Stimulated activated CD4-positive, alpha-beta T cell treated with anti-CD3 and anti-CD28 coated beads, Interleukin-1b, Interleukin-23, amount 100 ng/mL, for 1 hour (primary cell): Measurements from ENCODE around the gene ATE1.

ENCODE experiments used
- DNase-seq, 2 donors: peaks; one replicate each; pipeline ENCODE4 v3.0.0-alpha.2; 2020; ENCODE audit warnings: low read depth in 2 of 2

The ATE1 gene

DNA sequence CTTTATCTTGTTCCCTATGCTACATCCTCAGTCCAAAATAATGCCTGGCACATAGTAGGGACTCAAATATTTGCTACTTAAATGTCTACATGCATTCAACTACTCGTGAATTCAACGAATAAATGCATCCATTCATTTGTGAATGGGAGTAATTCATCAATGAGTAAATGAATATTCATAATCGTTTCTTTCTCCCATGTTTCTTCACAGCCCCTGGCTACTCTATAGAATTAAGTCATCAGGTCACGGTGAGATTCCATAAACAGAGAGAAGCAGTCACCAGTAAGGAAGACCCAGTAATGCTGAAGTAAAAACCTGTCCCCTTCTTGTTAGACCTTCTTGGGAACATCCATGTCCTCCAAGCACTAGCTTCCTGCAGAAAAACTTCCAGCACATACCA is 48.4 kb downstream of the ATE1 start:
- DNase-seq, result no peak

DNA sequence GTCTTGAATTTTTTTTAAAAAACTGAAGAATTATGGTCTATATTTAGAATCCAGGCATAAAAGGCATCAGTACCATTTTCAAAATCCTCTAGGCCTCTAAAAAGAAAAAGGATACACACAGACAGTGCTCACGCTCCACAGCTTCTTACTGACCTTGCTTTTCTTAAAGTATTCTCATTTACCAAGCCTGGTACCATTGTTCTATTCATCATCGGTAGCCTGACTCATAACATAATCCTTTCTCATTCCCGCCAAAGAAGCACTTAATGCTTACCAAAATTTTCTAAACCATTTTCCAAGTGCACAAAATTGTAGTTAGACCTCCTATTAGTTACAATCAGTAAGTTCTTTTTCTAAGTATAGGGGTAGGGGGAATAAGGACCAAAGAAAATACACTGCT is 54.6 kb downstream of the ATE1 start:
- no peak for DNase-seq

DNA sequence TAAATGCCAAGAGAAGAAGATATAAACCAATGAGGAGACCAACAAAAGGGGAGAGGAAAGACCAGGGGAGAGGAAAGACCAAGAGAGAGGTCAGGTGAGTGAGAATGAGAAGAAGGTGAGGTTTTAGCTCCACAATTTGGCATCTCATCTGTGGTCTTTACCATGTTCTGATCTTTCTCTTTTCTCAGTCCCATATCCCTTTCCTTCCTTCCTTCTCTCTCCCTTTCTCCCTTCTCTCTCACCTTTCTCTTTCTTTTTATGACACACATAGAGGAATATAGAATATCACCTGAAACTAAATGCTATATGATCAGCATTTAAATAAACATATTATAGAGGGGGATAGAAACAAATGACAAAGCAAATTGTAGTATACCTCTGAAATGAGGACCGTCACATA is 57.4 kb downstream of the ATE1 start:
- no peak for DNase-seq

DNA sequence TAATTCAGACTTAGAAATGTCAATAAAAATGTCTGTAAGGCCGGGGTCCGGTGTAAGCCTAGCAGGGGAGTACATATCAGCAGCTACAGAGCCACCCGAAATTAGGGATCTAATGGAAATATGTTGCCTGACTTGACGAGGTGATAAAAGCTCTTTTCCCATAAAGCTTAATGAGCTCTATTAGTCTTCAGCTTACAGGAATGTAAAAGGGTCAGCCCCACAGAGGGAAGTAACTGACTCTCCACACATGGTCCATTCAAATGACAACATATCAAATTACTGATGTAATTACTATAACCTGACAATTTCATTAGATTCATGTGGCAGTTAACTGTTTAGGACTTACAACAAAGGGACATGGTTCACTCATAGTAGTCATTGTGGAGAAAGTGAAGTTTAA is 62.3 kb downstream of the ATE1 start:
- no peak for DNase-seq

DNA sequence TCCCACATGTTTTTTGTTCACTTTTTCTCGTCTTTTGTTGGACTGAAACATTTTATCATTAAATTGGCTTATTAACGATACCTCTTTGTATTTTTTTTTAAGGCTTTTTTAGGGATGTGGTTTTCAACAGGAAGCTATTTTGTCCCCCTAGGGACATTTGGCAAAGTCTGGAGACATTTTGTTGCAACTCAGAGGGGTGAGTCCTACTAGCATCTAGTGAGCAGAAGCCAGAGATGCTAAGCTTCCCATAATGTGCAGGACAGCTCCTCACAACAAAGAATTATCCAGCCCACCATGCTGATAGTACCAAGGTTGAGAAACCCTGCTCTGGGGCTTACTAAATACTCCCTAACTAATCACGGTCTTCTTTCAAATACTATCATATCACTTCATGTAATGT is 63.2 kb downstream of the ATE1 start:
- DNase-seq, result no peak

DNA sequence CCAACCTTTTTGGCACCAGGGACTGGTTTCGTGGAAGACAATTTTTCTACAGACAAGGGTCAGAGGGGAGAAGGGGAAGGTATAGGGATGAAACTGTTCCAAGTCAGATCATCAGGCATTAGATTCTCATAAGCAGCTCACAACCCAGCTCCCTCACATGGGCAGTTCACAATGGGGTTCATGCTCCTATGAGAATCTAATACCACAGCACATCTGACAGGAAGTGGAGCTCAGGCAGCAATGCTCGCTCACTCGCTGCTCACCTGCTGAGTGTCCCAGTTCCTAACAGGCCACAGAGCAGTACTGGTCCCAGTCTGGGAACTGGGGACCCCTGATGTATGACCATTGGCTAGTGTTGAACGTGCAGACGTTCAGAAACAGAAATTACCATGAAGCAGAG is 63.7 kb downstream of the ATE1 start:
- no peak for DNase-seq

DNA sequence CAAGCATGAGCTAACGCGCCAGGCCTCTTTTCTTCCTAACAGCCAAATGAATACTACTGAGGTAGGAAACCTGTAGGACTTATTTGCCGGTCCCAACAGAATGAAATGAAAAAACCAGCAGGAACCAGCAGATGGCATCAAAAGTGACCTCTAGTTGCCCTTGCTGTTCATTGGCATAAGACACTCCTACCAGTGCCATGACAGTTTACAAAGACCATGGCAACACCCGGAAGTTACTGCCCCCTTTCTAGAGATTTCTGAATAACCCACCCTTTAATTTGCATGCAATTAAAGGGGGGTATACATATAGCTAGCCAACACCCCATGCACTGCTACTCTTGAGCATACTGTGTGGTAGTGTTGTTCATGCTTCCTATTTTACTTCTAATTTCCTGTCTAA is 65.2 kb downstream of the ATE1 start:
- DNase-seq, result no peak

DNA sequence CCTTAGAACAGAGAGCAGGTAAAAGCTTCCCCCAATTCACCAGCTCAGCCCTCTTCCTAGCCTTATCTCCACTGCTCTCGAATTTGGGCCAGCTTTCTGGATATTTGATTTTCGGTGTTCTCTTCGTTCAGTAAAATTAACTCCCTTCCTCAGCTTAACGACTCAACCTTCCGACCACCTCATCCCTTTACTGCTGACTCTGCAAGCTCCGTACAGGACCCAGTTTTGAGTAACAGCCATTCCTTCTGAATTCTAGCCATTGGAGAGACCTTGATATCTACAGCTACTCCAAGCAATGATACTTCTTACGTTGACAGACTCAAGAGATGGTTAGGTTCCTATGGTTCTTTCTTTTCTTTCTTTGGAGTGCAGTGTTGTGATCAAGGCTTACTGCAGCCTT is 65.8 kb downstream of the ATE1 start:
- DNase-seq, result no peak

DNA sequence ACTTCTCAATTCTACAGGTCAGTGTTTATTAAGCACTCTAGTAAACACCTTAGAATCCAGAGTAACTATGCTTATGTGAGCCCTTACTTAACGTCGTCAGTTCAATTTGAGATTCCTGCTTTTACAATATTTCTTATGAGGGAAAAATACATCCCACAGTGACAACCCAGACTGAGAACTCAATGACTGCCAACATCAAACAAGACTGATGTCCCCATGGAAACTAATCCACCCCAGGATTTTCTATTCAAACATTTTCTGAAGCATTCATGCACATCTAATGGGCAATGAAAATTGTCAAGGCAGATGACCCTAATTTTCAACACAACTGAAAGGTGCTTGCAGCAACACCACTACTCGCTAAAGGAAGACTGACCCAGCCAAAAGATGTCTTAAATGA is 67.0 kb downstream of the ATE1 start:
- DNase-seq, result no peak

DNA sequence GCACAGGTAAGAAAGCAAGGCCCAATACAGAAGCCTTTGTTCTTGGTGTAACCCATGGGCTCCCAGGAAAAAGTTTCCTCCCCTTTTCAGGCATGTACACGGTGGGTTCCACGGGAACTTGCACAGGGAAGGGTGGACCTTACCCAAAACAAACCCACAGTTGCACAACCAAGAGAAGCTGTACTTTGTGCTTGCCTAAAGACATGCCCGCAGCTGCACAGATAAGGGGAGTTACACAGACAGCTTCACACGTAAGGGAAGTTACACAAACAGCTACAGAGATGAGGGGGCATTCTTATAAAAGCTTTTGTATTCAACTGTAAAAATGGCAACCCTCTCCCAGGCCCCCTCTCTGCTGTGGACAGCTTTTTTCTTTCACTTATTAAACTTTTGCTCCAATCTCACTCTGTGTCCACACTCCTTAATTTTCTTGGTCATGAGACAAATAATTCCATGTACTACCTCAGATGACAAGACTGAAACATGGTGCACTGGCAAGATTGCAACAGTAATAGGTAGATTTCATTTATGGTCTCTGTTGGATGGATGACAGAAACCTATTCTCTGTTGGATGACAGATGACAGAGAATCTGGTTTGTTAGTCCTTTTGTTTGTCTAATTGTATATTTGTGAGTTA is 72.9 kb downstream of the ATE1 start:
- DNase-seq, result no peak

DNA sequence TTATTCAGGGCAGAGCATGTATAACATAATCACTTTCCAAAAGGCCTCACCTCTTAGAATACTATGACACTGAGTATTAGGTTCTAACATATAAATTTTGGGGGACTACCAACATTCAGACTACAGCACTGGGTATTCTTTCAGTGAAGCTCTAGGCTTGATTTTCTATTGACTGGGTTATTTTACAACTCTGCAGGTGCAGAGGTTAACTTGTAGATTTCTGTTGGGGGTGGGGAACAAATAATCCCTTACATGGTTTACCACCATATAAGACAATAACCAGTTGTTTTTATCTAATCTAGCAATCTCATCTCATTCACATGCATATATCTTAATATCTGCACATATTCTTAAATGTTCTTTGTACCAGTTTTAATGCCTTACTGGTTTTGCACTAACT is 73.9 kb downstream of the ATE1 start:
- no peak for DNase-seq

DNA sequence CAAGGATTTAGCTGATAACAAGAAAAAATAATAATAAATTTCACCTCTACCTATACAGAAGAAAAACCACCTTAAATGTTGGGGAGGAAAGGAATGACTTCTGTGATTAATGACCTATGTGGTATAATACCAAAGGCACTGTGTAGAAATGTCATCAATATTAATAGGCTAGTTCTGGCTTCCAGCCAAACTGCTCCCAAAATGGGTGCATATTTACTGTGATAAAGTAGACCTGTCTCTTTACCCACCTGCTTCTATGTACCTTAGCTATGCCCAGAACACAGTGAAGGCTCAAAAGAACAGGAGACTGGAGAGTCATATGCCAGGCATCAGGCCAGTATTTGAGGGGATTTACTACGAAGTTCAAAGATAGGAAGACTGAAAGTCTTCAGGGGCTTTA is 76.0 kb downstream of the ATE1 start:
- no peak for DNase-seq

DNA sequence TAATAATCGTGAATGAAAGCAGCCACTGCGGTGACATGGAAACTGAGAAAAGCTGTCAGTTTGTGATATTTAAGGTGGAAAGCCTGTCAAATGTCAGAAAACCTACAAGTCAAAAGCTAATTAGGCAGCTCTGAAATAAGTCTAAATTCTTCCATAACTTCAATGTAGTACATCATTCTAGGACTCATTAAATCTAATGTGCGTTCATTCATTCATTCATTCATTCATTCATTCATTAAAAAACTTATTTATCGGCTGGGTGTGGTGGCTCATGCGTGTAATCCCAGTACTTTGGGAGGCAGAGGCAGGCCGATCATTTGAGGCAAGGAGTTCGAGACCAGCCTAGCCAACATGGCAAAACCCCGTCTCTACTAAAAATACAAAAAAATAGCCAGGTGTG is 79.7 kb downstream of the ATE1 start:
- DNase-seq, result no peak

DNA sequence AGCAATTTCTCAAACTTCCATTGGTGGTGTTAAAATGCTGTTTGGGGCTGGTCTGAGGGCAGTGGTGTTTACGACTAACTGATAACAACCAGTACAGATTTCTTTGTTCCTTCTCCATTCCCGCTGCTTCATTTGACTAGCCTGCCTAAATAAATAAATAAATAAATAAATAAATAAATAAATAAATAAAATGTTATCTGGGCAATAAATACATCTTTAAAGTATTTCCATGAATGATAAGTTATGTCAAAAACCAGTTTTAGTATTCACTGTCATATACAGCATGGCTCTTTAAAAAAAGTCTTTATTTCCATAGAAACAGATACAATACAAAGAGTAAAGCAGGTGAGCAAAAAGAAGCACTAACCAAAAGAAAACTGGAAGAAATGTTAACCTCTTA is 81.3 kb downstream of the ATE1 start:
- DNase-seq, result no peak

DNA sequence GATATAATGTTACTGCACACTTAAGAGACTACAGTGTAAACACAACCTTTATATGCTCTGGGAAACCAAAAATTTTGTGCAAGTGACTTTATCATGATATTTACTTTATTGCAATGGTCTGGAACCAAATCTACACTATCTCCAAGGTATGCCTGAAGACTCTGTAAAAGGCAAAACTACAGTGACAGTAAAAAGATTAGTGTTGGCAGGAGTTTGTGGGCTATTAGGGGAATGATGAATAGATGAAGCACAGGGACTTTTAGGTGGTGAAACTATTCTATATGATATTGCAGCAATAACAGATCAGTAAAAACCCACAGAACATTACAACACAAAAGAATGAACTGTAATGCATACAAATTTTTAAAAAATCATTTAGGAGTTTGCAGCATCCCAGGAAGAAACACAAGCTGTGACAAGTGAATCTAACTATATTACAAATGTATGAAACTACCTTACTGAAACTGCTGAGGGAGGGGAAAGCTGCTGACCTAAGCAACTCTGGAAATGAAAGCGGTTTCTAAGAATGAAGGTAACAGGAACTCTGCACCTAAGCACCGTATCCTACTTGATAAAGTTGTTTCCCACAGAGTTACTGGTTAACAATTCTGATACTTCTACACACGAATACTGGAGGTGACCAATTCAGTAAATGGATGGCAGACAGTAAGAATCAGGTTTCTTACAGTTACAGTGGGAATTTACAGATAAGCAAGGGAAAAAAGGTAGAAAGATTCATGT is 82.6 kb downstream of the ATE1 start:
- no peak for DNase-seq

DNA sequence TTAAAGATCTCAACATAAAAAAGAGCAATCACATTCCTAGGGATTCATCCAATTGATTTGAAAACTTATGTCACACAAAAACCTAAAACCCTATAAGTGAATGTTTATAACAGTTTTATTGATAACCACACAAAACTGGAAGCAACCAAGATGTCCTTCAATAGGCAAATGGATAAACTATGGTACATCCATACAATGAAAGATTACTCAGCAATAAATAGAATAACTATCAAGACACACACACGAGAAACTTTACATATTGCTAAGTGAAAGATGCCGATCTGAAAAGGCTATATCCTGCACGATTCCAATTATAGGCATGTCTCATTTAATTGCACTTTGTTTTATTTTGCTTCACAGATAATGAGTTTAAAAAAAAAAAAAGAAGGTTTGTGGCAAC is 83.3 kb downstream of the ATE1 start:
- no peak for DNase-seq

DNA sequence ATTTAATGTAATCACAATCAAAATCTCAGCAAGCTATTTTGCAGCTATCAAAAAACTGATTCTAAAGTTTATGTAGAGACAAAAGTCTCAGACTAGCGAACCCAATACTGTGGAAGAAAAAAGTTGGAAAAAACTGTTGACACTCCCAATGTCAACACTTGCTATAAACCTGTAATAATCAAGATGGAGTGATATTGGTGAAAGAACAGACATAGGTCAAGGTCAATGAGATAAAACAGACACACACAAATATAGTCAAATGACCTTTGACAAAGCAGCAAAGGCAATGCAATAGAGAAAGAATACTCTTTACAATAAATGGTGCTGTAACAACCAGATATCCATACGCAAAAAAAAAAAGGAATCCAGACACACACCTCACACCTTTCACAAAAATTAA is 84.5 kb downstream of the ATE1 start:
- no peak for DNase-seq

DNA sequence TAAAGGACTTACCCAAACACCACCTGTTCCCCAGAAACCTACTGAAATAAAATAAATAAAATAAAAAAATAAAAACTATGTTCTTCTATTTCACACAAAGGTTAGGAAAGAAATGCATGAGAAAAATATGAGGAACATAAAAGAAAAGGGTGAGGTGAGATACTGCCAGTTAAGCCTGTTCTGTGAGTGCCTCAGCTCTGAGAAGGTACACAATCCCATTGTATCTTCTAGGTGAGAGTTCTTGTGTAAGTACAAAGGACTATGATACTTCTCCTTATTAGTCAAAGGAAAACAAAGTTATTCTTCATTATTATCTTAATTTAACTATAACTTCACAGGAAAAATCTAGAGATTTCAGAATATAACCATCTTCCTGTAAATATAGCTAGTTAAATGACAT is 86.0 kb downstream of the ATE1 start:
- DNase-seq, result no peak

DNA sequence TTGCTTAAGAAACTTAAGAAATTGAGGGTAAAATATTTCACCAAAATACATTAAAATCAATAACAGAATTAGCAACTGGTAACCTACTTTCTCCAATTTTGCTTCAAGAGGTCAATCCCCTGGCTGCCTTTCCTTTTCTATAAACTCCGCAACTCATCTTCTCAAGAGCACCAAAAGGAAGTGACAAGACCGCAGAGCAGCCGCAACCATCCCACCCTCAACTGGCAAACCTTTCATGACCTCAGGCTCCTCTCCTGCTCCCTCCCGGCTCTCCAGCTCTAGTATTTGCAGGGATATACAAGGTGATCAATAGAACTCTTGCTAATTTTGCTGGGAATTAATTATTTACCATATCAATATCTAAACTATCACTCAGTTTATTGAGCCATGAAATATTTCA is 88.9 kb downstream of the ATE1 start:
- no peak for DNase-seq

DNA sequence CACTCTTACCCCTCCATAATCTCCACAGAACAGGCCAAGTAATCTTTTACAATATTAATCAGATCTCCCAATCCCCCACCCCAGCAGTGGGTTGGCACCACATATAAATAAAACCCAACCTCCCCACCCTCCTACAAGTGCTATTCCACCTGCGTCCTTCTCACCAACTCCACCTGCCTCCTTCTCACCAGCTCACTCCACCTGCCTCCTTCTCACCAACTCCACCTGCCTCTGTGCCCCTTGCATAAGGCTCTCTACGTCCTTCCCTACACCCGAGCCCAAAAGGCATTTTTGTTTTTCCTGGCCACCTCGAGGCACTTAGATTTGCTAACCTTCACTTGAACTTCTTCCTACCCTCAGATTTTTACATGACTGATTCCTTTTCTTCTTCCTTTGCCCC is 89.7 kb downstream of the ATE1 start:
- no peak for DNase-seq

DNA sequence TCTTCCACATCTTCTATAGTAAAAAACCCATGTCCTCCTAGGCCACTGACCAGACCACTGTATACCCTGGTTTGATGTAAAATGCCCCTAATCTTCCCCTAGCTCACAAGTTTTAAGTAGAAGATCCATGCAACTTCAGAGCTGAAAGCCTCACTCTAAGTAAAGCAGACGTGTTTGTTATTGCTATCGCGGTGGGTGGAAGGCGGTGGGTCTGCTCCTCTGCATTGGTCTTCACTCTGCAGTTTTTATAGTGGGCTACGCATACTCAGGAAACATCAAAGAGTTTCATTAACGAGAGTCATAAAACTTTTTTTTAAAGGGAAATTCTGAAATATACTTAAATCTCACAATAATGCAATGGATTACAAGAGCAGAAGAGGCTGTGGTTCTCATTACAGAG is 91.7 kb downstream of the ATE1 start:
- no peak for DNase-seq

DNA sequence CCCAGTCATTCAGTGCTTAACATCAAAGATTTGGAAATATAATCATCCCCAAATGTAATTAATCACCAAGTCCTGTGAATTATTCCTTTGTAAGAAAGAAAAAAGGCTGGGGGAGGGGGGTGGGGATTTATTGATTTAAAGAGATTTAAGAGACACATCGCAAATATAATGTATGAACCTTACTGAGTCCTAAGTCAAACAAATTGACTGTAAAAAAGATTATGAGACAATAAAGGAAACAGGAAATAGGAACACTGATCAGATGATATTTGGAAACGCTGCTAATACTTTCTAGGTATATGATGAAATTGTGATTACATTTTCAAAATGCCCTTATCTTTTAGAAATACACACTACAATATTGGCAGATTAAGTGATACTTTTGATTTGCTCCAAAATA is 92.5 kb downstream of the ATE1 start:
- DNase-seq, result no peak

DNA sequence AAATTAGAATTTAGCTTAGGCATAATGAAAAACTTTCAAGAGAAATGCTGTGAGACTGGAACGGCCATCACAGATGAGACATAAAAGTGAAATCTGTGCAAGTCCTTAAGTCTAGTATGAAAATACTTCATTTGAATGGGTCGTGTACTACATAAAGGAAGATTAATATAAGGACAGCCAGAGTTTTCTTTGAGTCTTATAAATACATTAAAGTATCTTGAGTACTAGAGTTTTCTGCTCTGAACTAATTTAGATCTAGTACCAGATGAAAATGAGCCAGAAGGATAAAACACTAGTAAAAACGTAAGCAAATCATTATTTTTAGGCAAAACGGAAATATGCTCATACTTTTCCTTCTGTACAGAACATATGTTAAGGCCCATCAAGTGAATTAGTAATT is 93.1 kb downstream of the ATE1 start:
- no peak for DNase-seq

DNA sequence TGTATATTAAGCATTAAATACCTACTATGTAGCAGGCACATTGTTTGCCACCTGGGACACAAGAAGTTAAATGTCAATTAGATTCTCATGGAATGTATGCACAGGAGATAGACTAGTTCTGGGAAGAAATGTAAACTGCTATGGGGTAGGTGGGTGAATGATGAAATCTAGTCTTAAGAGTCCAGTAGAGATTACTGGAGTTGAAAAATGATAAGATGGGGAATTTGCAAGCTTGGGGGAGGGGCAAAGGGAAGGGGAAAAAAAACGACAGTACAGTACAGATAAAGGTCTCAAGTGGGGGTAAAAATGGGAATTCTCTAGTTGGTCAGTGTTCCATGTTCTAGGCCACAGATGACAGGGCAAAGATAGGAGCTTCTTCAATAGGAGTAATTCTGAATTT is 94.4 kb downstream of the ATE1 start:
- DNase-seq, result no peak
